HepG2 (cell line): ENCODE results near the gene PPP1R2C. TPM values are rescaled to one million over a fixed set of nuclear protein-coding genes. Genes with fewer than 3 reads are reported as not detected.

ENCODE experiments used
- PAWR ChIP-seq: sonication (generic); formaldehyde crosslinking; IDR thresholded peaks from 2 replicates; pipeline ENCODE4 v1.4.0; 2020; ENCODE audit warnings: missing genetic modification reagents, mild to moderate bottlenecking, borderline replicate concordance
- ZNF816 ChIP-seq: sonication (generic); formaldehyde crosslinking; IDR thresholded peaks from 2 replicates; pipeline ENCODE4 v1.8.0; 2022; ENCODE audit warnings: missing genetic modification reagents, mild to moderate bottlenecking, borderline replicate concordance
- polyA plus RNA-seq, 8 experiments: library from polyadenylated mRNA; depleted of rRNA in 3 of 8; stranded (reverse) in 7 of 8; unstranded in 1 of 8; fragments of >200 nt; fragmentation: Illumina TruSeq in 4 of 8; extraction: Trizol in 4 of 8; gene quantifications; 2 replicates each; pipeline versions ENCODE4 v1.2.1 to v1.2.3, GENCODE V29; 2011 to 2016; ENCODE audit warnings: low read depth in 4 of 8, missing spikeins in 1 of 8, mixed read lengths in 1 of 8; ENCODE audit not compliant: insufficient read depth in 1 of 8
- total RNA-seq, 5 experiments: library from RNA; depleted of rRNA; stranded (reverse); fragments of >200 nt; fragmentation: Illumina TruSeq; extraction: Trizol; gene quantifications; 2 replicates each; pipeline ENCODE4 v1.2.3, GENCODE V29; 2016; ENCODE audit warnings: low read depth in 1 of 5
- TF ChIP-seq, protein P1 (sequence below), 2 experiments: IDR thresholded peaks; 2 replicates each; pipeline ENCODE4 v1.6.1; 2011 to 2012; ENCODE audit warnings: low read length in 2 of 2, borderline replicate concordance in 1 of 2, low read depth in 1 of 2, mild to moderate bottlenecking in 1 of 2, moderate library complexity in 1 of 2
- TF ChIP-seq, protein P2 (sequence below): sonication (generic); formaldehyde crosslinking; IDR thresholded peaks from 2 replicates; pipeline ENCODE4 v1.8.1; 2023; ENCODE audit warnings: missing genetic modification reagents, mild to moderate bottlenecking, borderline replicate concordance
- TF ChIP-seq, protein P3 (sequence below), 2 experiments: sonication (generic) in 1 of 2; formaldehyde crosslinking in 1 of 2; IDR thresholded peaks; 2 replicates each; pipeline versions ENCODE4 v1.6.1 to v1.9.0; 2014 to 2022; ENCODE audit warnings: antibody characterized with exemption in 1 of 2, borderline replicate concordance in 1 of 2, inconsistent platforms in 1 of 2, low read depth in 1 of 2, missing genetic modification reagents in 1 of 2
- TF ChIP-seq, protein P4 (sequence below): sonication (generic); formaldehyde crosslinking; IDR thresholded peaks from 2 replicates; pipeline ENCODE4 v1.5.0; 2020; ENCODE audit warnings: mild to moderate bottlenecking, missing genetic modification reagents, borderline replicate concordance

PPP1R2C gene
- total and polyA plus RNA-seq, 2 of the 13 experiments (the other 11 are each of a cell fraction or from before 2014, with no cell fraction given), result not detected

DNA sequence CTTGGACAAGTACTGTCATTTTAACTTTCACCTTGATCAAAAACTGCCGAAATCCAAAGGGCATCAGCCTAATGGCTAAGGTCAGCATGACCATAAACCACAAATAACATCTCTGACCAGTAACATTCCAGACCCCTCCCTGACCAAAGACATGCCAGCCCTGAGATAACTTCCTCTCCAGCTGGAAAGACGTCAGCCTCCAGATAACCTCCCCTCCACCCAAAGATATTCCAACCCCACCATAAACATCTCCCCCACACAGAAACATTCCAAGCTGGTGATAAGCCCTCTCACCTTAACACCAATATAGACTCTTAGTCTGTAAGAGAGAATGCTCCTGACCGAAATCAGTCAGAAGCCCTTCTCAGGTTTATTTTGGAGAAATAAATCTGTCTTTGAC lies 7.4 kb downstream of the PPP1R2C start (continued):
- TF ChIP-seq, protein P1, sequence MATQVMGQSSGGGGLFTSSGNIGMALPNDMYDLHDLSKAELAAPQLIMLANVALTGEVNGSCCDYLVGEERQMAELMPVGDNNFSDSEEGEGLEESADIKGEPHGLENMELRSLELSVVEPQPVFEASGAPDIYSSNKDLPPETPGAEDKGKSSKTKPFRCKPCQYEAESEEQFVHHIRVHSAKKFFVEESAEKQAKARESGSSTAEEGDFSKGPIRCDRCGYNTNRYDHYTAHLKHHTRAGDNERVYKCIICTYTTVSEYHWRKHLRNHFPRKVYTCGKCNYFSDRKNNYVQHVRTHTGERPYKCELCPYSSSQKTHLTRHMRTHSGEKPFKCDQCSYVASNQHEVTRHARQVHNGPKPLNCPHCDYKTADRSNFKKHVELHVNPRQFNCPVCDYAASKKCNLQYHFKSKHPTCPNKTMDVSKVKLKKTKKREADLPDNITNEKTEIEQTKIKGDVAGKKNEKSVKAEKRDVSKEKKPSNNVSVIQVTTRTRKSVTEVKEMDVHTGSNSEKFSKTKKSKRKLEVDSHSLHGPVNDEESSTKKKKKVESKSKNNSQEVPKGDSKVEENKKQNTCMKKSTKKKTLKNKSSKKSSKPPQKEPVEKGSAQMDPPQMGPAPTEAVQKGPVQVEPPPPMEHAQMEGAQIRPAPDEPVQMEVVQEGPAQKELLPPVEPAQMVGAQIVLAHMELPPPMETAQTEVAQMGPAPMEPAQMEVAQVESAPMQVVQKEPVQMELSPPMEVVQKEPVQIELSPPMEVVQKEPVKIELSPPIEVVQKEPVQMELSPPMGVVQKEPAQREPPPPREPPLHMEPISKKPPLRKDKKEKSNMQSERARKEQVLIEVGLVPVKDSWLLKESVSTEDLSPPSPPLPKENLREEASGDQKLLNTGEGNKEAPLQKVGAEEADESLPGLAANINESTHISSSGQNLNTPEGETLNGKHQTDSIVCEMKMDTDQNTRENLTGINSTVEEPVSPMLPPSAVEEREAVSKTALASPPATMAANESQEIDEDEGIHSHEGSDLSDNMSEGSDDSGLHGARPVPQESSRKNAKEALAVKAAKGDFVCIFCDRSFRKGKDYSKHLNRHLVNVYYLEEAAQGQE (IDR thresholded peaks at IDR 0.05; ENCODE audit: borderline replicate concordance in 1 of 2, low read depth in 1 of 2, low read length in 2 of 2), result no peak
- TF ChIP-seq, protein P2, sequence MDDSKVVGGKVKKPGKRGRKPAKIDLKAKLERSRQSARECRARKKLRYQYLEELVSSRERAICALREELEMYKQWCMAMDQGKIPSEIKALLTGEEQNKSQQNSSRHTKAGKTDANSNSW, result no peak
- TF ChIP-seq, protein P3, sequence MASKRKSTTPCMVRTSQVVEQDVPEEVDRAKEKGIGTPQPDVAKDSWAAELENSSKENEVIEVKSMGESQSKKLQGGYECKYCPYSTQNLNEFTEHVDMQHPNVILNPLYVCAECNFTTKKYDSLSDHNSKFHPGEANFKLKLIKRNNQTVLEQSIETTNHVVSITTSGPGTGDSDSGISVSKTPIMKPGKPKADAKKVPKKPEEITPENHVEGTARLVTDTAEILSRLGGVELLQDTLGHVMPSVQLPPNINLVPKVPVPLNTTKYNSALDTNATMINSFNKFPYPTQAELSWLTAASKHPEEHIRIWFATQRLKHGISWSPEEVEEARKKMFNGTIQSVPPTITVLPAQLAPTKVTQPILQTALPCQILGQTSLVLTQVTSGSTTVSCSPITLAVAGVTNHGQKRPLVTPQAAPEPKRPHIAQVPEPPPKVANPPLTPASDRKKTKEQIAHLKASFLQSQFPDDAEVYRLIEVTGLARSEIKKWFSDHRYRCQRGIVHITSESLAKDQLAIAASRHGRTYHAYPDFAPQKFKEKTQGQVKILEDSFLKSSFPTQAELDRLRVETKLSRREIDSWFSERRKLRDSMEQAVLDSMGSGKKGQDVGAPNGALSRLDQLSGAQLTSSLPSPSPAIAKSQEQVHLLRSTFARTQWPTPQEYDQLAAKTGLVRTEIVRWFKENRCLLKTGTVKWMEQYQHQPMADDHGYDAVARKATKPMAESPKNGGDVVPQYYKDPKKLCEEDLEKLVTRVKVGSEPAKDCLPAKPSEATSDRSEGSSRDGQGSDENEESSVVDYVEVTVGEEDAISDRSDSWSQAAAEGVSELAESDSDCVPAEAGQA (IDR thresholded peaks at IDR 0.05; ENCODE audit: low read depth), result no peak
- TF ChIP-seq, protein P3 (CRISPR knock-in tag; IDR thresholded peaks at IDR 0.05; ENCODE audit: borderline replicate concordance), result no peak
- TF ChIP-seq, protein P4, sequence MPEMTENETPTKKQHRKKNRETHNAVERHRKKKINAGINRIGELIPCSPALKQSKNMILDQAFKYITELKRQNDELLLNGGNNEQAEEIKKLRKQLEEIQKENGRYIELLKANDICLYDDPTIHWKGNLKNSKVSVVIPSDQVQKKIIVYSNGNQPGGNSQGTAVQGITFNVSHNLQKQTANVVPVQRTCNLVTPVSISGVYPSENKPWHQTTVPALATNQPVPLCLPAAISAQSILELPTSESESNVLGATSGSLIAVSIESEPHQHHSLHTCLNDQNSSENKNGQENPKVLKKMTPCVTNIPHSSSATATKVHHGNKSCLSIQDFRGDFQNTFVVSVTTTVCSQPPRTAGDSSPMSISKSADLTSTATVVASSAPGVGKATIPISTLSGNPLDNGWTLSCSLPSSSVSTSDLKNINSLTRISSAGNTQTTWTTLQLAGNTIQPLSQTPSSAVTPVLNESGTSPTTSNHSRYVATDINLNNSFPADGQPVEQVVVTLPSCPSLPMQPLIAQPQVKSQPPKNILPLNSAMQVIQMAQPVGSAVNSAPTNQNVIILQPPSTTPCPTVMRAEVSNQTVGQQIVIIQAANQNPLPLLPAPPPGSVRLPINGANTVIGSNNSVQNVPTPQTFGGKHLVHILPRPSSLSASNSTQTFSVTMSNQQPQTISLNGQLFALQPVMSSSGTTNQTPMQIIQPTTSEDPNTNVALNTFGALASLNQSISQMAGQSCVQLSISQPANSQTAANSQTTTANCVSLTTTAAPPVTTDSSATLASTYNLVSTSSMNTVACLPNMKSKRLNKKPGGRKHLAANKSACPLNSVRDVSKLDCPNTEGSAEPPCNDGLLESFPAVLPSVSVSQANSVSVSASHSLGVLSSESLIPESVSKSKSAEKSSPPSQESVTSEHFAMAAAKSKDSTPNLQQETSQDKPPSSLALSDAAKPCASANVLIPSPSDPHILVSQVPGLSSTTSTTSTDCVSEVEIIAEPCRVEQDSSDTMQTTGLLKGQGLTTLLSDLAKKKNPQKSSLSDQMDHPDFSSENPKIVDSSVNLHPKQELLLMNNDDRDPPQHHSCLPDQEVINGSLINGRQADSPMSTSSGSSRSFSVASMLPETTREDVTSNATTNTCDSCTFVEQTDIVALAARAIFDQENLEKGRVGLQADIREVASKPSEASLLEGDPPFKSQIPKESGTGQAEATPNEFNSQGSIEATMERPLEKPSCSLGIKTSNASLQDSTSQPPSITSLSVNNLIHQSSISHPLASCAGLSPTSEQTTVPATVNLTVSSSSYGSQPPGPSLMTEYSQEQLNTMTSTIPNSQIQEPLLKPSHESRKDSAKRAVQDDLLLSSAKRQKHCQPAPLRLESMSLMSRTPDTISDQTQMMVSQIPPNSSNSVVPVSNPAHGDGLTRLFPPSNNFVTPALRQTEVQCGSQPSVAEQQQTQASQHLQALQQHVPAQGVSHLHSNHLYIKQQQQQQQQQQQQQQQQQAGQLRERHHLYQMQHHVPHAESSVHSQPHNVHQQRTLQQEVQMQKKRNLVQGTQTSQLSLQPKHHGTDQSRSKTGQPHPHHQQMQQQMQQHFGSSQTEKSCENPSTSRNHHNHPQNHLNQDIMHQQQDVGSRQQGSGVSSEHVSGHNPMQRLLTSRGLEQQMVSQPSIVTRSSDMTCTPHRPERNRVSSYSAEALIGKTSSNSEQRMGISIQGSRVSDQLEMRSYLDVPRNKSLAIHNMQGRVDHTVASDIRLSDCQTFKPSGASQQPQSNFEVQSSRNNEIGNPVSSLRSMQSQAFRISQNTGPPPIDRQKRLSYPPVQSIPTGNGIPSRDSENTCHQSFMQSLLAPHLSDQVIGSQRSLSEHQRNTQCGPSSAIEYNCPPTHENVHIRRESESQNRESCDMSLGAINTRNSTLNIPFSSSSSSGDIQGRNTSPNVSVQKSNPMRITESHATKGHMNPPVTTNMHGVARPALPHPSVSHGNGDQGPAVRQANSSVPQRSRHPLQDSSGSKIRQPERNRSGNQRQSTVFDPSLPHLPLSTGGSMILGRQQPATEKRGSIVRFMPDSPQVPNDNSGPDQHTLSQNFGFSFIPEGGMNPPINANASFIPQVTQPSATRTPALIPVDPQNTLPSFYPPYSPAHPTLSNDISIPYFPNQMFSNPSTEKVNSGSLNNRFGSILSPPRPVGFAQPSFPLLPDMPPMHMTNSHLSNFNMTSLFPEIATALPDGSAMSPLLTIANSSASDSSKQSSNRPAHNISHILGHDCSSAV, result no peak
- no peak for TF ChIP-seq ZNF816
- no peak for TF ChIP-seq PAWR (CRISPR knock-in tag)
